NCI-H226 (cell line): ENCODE data around the gene ONECUT1.
"Not testable (repeated sequence)": the region's sequence is repeated elsewhere in the genome, so short reads cannot be mapped to it uniquely, and the experiment has no call there.

ENCODE experiments used
- DNase-seq: peaks from one replicate; pipeline ENCODE4 v3.0.0-alpha.2; 2015

The ONECUT1 gene

DNA sequence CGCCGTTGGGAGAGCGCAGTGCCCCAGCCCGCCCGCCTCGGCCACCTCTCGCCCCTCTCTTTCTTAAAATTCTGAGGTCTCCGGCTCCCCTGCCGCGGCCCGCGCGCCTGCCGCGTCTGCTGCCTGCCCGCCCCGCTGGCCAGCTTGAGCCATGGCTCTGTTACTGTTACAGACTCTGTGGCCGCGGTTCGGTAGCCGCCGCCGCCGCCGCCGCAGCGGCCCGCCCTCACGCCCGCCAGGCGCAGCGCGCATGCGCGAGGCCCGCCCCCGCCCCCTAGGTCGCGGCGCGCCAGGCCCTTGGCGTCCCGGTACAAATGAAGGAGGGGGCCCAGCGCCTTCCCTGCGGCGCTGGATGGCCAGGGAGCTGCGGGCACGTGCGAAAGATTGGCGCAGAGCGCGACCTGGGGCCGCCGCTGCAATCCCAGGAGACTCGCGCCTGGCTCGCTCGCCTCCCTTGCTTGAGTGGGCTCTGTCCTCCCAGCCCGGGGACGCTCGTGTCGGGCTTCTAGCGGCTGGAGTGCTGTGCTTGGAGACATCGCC, at the start of gene ONECUT1:
Gene ONECUT1, minus strand, starts transcription at position 168 of the 540 bp plus-strand sequence. CDS start 452 bp downstream, outside the sequence.
- DNase-seq = peak; percentile 17

DNA sequence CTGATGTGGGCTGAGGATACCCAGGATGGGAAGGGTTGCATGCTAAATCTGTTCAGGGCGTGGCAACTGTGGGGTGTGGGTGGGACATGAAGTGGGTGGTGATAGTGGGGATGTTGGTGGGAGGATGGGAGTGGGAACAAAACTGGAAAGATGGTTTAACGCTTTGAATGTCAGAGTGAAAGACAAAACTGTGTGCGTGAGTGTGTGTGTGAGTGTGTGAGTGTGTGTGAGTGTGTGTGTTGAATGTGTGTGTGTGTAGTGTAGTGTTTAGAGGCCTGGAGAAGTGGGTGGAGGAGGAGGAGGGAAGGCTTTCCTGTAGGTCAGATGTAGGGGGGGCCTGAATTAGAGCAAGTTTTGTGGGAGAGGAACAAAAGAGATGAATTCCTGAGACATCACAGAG, 44.2 kb upstream of the ONECUT1 start:
- no peak for DNase-seq

DNA sequence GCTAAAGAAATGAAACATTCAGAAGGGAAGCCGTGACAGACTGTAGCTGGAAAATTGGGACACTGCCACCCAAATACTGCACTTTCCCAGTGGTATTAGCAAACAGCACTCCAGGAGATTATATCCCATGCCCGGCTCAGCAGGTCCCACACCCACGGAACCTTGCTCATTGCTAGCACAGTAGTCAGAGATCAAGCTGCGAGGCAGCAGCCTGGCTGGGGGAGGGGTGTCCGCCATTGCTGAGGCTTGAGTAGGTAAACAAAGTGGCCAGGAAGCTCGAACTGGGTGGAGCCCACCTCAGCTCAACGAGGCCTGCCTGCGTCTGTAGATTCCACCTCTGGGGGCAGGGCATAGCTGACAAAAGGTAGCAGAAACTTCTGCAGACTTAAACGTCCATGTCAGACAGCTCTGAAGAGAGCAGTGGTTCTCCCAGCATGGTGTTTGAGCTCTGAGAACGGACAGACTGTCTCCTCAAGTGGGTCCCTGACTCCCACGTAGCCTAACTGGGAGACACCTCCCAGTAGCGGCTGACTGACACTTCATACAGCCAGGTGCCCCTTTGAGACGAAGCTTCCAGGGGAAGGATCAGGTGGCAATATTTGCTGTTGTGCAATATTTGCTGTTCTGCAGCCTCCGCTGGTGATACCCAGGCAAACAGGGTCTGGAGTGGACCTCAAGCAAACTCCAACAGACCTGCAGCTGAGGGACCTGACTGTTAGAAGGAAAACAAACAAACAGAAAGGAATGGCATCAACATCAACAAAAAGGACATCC, 34.2 kb upstream of the ONECUT1 start:
- not testable (repeated sequence) for DNase-seq

DNA sequence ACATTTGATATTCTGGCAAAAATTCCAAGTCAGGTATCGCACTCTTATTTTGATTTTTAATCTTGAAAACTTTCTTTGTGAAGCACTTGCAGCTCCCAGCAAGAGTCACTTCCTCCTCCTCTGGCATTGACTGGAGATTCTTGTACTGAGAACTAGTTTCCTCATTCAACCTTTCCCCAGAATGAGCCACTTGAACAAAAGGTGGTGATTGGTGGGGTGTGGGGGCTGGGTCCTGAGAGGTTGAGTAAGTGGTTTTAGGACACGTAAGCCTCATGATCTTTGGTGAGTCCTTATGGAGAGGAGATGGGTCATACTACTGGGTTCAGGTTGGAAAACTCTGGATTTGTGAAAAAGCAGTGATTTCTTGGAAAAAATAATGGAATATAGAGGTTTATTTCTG, 32.3 kb upstream of the ONECUT1 start:
- DNase-seq = no peak

DNA sequence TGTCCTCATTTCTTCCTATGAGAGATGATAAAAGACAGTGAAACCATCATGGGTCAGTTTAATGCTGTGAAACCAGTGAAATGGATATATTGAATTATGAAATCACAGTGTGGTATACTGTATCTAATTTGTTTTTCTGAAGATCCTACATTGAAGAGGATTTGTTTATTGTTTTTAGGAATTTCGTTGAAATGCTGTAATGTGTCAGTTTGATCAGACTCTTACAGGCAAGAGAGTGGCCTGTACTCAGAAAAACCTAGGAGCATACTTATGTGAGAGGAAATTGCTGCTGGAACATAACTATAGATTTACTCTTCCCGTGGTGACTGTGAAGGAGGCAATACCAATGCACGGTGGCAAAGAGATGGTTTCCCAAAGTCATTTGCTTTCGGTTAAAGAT, 29.1 kb upstream of the ONECUT1 start:
- DNase-seq = no peak

DNA sequence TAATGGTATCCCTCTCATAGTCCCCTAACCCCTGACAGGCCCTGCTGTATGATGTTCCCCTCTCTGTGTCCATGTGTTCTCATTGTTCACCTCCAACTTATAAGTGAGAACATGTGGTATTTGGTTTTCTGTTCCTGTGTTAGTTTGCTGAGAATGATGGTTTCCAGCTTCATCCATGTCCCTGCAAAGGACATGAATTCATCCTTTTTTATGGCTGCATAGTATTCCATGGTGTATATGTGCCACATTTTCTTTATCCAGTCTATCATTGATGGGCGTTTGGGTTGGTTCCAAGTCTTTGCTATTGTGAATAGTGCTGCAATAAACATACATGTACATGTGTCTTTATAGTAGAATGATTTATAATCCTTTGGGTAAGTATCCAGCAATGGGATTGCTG, 25.8 kb upstream of the ONECUT1 start:
- not testable (repeated sequence) for DNase-seq

DNA sequence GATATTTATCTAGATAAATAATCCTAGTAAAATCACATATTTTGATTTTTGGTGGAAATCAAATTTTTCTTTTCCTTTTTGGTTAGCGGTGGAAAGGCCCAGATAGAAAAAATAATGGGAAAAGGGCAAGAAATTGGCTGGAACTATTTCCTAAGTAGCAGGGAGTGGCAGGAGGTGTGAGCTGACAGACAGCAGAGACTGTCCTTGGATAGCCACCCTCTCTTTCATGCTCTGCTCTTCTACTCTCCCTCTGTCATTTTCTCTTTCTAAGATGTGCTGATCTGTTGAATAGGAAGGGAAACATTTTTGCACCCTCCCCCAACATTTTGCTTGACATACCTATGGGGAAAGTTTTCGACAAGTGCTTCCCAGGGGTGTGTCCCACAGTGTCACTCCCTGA, 18.9 kb upstream of the ONECUT1 start:
- no peak for DNase-seq

DNA sequence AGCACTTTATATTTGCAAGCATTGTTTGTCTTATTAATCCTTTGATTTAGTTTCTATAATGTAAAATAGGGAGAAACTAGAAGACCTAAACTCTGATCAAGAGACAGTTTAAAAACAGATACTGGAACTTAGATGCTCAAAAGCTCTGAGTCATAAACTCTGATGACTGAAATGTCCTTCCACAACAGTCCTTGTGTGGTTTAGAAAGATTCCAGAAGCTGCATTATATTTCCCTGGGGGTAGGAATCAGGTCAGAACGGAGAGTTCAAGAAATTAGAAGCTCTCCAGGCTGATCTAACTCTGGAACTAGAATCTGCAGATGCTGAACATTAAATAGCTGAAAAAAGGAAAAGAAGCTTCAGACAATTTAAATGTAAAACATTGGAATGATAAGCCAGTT, 18.3 kb upstream of the ONECUT1 start:
- DNase-seq = no peak

DNA sequence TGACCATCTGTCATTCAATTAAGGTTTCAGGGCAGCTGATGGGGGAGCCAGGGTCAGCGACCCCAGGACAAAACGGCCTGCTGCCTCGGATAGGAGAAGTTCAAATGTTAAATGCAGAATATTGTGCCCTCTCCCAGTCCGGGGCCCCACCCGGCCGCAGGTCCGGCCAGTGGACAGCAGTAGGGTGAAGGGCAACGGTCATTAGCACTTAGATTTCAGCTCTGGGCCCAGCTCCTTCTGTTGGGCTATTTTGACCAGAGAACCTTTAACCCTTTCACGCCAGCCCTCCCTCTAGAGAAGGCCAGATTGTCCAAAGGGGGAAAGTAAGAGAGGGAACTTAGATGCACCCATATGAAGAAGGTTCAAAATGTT, 16.1 kb upstream of the ONECUT1 start:
- DNase-seq = no peak

DNA sequence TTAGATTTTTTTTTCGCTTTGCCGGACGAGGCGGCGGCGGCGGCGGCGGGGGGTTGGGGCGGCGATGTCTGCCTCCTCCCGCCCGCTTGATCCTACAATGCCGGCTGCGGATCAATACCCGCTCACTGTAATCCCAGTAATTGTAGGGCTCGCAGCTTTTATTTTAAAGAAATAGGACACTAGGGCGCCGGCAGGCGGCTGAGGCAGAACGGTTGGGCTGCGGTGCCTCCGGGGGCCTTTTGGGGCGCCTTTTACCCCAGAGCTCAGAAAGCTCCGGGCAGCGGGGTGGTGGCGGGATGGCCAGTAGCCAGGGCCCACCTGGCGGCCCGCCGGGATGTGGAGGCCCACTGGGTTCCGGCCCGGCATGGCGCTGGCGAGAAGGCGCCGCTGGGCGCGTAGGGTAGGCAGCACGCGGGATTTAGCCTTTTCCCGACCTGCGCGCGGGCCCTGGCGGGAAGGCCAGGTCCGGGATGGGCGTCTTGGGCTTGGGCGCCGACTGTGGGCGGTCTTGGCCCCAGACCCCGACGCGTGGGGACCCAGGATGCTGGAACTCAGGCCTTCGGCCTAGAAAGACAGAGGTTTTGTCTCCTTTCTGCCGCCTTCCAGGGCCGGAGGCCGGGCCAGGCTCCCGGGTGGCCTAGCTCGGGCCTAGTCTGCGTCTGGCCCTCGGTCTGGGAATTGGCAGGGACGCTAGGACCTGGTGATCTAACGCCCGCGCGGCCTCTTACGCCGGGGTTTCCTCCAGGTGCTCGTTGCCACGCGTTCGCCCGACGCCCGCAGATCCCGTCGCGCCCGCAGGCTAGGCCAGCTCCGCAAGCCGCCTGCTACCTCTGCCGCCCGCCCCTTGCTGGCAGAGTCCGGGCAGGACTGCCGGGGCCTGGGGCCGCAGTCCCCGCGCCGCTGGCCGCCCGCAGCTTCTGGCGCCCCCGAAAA, 15.5 kb upstream of the ONECUT1 start:
- DNase-seq = no peak

DNA sequence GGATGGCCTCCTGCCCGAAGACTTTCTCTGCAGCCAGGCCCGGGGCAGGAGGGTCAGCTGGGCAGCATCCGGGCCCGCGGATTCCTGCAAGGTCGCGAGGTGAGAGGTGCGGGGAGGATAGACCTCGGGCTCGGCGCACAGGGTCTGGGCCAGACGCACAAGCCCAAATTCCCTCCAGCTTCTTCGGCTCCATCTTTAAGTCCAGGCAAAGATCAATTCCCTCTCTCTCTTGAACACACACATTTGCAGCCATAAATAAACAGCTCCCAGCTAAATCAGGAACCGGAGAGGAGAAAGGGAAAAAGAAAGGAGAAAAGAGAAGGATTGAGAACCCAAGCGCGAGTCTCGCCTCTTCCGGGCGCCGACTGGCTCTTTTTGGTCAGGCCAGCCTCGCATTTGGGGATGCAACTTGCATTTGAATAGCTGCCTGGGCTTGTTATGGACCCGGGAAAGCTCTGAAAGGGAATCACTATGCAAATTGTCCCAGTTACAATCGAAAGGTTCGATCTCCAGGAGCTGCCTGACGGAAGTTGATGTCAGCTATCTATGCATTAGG, 14.5 kb upstream of the ONECUT1 start:
- no peak for DNase-seq

DNA sequence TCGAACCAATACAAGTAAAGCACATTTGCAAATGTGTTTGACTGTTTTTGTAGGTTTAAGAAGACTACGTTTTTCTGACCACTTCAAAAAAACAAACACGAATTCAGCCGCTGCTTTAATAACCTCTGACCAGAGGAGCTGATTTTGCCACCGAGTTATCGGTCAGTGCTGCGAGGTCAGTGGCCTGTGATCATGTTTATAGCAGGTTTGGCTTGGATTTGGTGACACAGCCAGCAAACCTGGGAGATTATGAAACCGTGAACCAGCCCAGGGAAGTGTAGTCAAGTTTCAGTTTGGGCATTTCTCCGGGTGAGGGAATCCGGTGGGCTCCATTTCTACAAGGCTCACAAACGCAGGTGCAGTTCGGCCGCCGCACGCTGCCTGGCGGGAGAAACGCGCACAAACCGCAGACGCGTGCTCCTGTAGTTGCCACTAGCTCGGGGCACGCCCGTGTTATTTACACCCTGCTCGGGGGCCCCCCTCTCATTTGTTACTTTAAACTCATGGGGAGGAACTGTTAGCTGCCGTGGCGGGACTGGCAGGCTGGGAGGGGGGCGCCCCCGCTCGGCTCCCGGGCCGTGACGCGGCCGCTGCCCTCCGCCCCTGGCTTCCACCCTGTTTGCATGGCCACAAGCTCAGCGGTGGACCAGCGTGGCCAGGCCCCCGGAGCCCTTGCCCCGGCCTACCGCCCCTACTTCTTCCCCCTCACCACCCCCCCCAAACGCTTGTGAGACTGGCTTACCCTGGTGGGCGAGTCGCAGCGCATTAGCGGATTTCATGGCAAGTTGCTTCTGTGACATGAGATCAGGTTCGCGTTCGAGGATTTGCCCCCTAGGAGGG, 13.6 kb upstream of the ONECUT1 start:
- no peak for DNase-seq

DNA sequence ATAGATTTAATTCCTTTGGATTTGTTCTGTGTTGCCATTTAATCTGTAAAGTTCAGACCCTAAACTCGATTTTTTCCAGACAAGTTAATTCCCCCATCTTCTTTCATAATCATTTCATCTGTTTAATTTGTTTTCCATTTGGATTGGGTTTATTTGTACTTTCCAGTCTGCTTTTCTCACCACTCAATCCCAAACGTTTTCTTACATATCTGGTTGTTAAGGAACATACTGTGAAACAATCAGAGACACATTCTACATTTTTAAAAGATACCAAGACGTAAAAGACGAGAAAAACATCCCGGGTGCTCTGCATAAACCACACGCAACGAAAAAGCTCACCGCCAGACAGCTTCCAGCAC, 13.0 kb upstream of the ONECUT1 start:
- DNase-seq = no peak

DNA sequence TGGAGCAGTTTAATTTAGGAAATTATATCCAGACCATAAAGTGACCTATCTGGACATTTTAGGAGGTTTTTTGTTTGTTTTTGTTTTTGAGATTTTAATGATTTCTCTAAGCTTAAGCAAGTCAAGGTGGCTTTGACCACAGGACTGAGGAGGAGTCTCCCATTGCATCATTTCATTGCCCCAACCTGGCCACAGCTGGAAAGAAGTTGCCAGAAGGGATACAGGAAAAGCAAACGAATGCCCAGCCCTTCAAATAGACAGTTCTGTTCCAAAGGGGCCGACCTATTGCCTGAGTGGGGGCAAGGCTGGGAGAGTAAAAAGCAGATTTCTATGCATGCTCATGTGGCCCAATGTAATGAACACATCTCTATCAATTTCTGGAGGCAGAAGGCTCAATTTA, 12.0 kb upstream of the ONECUT1 start:
- no peak for DNase-seq

DNA sequence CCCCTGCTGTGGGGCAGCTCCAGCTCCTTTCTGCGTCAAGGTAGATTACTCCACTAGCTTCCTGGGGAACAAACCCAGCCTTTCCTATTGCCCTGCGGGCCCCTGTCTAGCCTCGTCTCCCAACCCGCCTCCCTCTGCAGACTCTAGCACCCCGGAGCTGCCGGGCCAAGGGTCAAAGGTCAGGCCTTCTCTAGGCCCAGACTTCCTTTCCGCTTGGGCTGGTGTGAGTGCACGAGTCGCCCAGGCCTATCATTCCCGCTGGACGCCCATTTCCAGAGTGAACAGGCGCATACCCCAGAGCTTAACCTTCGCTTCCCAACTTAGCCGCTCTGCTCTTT, 11.6 kb upstream of the ONECUT1 start:
- no peak for DNase-seq

DNA sequence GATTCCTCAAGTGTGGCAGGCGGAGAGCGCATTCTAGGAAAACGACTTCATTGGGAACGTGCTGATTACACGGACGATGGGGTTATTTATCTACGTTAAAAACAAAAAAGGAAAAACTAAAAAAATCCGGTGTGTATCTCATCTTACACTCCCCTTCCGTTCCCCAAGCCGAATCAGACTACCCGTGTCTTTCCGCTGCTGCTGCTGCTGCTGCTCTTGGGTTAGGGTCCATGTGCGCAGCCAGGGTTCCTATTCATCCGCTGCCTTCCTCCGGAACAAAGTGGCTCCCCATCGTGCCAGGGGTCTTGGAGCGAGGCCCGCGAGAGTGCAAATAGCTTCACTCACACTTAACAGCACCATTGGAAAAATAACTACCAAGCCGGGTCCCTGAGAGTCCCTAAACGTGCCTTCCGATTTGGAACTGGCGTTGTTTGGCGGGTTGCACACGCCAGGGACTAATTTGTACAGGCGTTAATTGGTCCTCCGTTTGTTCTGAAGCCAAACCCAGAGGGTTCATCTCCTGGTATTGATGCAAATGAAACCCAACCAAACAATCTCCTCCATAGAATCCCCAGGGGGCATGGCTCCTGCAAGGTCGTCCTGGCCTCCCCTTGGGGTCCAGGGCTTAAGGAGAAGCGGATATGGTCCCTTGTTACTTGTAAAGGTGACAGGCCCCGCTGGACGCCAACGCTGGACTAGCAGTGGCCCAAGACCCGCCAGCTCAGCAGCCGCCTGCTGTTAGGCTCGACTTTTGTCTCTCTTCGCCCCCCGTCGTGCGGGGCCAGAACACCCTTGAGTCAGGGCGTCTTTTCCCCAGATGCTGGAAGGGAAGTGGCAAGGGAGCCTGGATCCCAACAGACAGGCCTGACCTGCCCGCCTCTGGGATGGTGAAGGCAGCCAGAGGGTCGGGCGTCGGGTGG, 11.0 kb upstream of the ONECUT1 start:
- DNase-seq = no peak

DNA sequence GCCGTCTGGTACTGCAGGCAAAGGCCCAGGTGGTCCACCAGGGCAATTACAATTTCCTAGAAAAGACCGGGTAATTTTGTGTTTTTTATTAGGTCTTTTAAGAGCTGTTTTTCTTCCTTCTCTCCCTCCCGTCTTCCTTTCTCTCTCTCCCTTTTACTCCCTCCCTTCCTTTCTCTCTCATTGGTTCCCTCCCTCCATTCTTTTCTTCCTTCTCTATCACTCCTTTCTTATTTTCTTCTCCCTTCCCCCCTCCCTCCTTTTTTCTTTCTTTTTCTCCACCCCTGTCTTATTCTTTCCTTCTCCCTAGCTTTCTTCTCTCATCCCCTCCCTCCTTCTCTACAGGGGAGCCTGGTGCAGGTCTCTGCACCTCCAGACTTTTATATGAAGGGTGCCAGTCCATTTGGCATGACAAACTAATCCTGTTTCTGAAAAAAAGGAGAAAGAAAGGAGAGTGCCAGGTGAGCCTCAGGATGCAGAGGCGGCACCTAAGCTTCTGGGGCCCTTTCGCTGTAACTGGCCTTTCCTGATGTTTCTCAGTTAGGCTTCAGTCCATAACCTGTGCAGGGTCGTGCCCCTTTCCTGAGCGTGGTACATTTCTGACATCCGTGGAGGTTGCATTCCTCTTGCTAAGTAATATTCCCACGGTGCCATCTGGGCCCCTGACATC, 9.1 kb upstream of the ONECUT1 start:
- no peak for DNase-seq

DNA sequence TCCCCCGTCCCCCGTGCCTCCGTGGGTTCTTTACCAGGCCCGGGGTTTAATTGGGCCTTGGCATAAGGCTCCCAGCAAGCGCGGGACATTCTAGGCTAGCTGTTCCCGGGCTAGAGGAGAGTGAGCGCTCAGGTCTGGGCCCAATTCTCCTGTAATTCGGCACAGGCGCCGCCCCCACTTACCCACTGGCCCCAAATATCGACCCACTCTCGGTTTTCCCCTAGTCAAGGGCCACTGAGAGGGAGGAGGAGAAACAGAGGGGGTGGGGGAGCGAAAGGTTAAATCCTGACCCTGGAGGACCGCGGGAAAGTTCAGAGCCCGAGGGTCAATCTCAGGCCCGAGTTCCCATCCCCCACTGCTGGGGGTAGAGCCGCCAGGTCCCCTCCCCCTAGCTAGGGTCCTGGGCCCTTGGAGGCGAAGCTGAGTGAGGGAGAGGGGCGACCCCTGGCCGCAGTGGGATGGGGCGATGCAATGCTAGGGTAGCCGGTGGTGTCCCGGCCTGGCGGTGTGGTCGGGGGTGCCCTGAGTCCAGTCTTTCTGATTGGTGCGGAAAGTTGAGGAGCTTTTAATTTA, 8.5 kb upstream of the ONECUT1 start:
- DNase-seq = no peak

DNA sequence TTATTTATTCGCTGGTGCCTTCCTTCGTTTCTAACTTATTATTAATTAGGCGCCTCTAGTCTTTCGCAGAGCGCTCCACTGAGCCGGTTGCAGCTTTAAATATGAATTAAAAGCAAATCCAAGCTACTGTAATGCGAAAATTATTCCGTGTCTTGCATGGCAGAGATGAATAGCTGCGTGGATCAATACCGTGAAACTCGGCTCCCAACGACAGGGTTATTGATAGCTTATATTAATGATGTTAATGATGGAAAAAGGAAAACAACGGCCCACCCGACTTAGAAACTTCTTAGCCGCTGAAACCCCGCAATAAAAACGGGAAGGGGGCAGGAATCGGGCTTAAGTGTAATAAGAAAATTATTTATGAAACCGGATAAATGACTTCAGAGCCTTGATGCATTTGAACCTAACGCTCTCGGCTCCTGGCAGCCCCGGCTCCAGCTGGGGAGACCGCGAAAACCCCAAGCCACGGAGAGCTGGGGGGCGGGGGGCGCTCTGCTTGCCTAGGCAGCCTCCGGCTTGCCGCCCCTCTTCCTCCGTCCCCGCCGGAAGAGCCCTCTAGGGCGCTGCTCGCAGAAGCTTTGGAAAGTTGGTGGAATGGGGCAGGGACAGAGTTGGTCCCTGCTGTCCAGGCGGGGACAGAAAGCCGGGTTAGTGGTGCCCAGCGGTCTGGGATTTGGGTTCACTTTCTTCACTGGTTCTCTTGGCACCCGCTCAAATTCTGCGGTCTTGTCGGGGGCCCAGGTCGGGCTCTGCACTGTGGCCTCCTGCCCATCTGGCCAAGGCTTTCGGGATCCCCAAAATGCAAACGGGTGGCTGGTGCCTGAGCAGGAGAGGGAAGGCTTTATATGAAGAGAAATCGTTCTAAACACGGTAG, 7.7 kb upstream of the ONECUT1 start:
- DNase-seq = no peak
